HG03103 (cell line): ENCODE results near the gene KCNH1.

Experiments used
- ATAC-seq: cut with Tn5 transposase; IDR thresholded peaks from one replicate; pipeline ENCODE4 v1.9.1; 2021; ENCODE audit warnings: low read depth; ENCODE audit not compliant: unreplicated experiment

KCNH1 gene

DNA sequence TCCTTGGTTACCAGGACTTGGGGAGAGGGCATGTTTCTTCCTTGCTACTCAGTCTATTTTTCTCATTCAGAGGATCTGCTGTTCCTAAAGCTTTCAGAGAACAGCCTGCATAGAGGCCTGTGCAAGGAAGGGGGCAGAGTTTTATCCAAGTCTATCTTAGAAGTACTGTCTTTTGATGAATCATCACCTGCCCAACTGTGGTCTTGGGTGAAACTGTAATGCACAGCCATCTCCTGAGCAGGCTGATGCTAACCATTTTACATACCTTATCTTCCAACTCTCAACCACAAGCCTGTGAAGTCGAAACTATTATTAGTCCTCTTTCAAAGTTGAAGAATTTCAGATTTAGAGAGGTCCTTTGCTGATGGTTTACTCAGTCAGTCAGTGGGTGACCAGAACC lies 437.2 kb downstream of the KCNH1 start:
- ATAC-seq = peak; percentile 93

DNA sequence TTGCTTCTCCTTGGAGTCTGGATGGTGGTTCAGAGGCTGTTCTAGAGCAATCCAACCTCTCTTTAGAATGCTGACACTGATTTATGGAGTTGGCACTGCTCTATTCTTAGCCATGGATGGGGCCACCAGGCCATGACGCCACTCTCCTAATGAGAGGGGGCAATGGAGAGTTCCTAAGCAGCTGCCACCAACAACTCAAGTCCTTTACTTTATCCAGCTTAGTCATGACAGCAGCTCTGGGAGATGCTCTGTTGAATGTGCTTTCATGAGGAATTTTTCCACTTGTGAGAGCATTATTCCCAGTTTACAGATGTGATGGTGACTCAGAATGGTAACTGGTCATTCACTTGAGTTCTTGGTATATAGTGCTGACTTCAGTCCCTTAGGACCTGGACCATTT lies 438.9 kb downstream of the KCNH1 start:
- ATAC-seq = no peak

DNA sequence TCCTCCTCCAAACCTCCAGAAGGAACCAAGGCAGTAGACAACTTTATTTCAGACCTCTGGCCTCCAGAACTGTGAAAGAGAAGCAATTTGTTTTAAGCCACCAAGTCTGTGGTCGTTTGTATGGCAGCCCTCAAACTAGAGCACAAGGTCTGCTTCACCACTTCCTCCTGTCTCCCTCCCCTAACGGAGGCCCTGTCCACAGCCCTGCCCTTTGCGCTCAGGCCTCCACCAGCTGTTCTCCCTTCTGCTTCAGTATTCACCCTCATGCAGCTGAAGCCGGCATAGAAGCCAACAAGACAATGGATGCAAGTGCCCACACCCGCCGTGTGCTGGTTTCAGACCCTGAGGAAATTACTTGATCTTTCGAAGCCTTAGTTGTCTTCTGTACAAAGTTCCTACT lies 441.2 kb downstream of the KCNH1 start:
- ATAC-seq = peak; percentile 40

DNA sequence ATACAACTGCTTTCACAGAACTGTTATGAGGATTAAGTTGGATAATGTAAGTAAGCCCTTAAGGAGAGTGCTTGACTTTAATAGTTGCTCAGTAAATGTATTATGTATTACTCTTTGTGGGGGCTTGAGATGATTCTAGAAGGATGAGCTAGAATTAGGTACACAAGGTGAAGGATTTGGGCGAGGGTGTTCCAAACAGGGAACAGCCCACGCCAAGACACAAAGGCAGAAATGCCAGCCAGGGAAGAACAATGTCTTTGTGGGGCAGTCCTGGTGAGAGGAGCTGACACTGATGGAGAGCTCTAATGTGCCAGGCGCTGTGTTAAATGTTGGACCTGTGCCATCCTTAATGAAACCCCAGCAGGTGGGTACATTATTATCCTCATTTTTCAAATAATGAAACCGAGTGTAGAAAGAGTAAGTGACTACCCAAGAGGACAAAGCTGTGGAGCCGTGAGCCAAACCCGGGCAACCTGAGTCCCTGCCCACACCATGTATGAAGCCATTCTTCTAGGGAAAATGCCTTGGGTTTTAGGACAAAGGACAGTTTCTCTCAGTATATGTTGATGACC lies 442.8 kb downstream of the KCNH1 start:
- no peak for ATAC-seq

DNA sequence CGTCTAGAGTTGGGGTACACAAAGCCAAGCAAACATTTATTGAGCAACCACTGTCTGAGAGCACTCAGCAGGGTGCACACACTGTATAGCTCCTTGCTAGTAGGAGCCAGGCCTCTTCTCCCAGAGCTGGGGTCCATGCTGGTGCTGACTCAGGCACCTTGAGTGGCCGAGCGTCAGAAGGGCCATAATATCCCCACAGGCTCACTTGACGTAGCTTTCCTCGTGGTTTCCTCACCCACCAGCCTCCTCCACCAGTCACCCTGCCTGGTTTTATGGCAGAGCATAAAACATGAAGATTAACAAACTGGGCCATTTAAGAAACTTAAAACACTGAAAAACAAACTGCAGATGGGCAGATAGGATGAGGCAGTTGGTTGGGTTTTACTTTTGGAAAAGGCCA lies 443.7 kb downstream of the KCNH1 start:
- no peak for ATAC-seq

DNA sequence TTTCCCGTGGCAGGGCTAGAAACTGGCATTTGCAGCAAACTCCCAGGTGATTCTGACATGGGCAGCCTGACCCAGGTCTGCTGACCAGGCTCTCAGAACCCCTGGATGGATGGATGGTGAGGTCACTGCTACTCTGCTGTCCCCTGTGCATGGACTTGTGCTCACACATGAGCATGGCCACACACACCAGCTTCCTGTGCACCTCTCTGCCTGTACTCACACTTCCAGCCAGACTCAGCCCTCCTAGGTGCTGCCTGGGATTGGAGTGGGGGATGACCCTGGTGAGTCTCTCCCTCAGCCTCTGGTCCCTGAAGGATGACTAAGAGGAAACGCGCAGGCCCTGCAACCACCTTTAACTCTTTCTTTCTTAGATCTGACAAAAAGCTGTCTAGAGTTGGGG lies 444.1 kb downstream of the KCNH1 start:
- no peak for ATAC-seq

DNA sequence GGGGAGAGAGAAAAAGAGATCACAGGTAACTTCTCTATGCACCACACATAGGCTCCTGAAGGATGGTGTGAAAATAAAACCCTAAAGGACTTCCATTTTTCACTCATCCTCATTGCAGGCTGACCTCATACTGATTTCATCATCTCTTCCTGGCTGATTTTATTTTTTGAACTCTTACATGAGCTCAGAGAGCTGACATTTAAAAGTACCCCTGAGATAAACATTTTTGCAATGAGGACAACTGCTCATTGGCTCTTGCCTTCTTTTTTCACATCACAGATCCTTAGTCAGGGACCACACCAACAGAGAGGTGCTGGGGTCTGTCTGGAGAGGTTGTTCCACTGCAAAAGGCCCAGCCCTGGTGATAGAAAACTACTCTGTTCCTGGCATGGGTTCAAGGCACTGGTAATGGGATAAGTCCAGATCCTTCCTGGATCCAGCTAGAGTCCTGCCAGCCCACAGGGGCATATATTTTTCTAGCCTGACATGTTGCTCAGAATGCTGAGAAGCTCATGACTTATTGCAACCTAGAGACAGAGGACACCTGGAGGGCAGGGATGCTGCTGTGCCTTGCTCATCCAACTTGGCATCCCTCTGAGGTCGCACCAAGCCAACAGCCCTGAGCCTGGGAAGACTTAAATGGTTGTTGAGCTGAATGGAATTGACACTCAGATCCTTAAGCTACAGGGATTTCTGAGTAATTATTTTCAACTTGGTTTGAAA lies 445.3 kb downstream of the KCNH1 start:
- no peak for ATAC-seq

DNA sequence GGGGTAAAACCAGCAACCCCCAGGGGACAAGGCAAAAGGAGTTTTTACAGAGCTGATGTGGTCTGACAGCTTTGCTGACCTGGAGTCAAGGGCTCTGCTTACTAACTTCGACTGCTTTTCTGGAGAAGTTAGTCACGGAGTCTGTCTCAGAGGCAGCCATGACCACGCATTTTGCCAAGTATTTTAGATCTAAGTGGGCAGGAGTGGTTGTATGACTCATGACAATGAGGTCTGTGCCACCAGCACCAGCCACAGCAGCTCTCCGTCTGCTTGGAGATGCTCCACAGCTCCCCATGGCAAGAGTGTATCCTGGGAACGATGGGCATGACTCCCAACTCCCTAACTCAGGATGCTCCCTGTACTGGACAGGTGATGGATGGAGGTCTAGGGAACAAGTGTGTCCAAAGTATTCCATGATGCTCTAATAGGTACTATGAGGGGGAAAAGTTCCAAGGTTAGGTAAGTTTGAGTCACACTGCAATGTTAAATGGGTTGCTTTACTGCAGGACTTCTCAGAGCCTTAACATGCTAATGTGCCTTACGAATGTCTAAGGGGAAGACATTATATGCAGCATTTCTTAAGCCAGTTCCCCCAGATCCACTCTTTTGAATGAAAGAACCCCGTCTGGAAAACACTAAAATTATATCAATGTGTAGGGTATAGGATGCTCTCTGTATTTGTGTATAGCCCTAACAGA lies 446.2 kb downstream of the KCNH1 start:
- ATAC-seq = no peak

DNA sequence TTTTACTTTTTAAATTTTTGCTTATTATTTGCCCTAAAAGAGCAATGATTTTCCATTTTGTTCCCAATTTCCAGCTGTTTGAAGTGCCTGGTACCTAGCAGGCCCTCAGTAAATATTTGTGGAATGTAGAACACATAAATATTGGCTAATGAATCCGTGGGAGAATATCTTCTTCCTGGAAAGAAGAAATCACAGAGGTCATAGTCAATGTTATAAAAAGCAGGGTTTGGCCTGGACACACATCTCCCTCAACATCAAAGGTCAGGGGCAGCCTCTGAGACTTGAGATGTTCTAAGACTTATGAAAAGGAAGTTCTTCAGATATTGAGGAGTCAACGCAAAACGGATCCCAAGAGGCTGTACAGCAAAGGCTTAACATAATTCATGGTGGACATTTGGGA lies 447.1 kb downstream of the KCNH1 start:
- no peak for ATAC-seq

DNA sequence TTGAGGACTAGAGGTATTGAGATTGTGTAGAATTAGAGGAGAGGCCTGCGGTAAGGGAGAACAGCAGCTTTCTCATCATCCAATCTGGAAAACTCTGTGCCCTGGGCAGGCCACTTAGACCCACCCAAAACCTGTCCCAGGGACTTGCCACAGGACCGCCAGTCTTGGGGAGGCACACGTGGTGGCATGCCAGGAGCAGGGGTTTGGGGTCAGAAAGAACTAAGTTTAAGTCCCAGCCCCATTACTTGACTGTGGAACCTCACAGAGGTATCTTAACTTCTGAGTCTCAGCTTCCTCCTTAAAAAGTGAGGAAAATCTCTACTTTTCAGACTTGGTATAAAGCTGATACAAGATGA lies 448.7 kb downstream of the KCNH1 start:
- ATAC-seq = no peak

DNA sequence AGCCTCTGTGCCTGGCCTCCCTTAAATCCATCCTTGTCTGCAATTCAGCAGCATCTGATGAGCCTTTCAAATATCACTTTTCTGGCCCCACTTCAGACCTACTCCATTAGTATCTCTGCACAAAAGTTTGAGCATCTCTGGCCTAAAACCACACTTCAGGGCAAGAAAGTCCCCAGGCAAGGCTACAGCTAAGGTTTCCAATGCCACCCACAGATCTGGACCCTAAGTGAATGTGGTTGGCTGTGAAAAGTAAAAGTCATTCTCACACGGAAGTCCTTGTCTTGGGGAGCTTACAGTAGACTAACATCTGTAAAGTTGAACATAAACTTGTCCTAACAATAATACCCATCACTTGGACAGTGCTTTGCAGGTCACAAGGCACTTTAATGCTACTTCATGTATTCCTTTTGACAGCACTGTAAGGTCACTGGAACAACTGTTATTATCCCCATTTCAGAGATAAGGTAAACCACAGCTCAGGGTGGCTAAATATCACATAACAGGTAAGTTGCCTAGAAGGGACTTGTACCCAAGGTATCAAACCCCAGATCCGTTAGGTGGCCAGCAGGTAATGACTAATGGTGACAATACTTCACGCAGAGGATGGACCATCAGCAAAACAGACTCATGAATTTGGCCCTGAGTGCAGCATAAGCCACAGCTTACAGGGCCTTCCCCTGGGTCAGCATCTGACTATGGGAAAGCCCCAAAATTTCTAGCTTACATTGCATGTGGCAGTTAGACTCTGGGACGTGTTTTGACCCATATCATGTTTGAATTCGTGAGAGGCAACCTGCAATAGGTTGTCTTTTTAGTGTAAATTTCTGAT lies 449.3 kb downstream of the KCNH1 start:
- peak; percentile 62 for ATAC-seq

DNA sequence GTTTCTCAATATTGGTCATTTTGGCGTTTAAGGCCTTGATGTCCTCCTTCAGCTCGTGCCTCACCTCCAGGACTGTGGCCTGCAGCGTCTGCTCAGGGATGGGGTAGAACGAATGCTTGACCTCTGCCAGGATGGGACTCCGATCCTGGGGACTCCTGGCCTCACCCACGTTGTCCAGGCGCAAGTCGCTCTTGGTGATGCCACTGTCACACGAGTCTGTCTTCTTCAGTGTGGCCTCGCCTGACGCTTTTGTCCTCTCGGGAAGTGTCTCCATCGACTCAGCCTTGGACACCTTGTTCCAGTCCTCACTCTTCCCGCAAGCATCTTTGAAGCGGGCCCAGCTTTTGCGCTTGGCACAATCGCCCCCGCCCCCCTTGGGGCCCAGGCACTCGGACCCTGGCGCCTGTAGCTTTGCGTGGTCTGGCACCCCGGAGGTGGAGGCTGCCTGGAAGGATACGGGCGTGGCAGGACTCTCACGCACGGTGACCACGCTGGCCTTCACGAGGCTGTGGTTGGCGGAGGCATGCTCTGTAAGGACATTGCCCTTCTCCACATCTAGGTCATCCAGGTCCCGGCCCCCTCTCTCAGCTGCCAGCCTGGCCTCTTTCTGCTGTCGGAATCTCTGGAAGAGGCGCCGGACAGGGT lies 450.4 kb downstream of the KCNH1 start:
- ATAC-seq = no peak

DNA sequence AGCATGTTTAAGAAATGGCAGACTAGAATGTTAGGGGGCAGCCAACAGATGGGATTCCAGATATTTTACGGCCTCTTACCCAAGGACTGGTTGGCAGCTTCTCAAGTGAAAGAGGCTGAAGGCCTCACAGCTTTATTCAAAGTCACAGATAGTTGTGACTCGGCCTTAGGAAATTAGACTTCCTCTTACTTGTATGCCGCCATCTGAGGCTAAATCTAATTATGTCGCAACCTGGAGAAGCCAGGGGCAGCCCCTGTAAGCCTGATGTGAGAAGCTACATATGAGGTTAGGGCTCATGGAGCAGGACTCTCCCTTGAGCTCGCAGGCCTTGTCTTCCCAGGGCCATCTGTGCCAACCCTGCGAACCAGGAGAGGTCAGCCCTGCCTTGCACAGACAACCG lies 452.8 kb downstream of the KCNH1 start:
- ATAC-seq = no peak

DNA sequence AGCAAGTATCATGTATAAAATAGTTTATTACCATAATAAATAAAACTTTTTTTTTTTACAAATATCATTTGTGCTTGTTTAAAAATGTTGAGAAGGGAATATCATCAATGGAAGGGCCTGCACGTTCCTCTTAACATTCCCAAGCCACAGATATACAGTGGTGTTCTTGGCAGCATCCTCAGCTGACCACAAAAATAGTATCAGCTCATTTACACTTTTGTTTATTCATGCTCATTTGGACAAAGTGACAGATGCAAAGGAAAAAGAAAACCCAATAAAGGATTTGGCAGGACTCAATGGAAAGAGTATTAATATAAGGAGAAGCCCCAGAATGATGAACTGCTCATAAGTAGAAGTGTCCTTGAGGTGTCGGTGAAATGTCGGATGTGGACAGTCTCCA lies 455.6 kb downstream of the KCNH1 start:
- ATAC-seq = no peak

DNA sequence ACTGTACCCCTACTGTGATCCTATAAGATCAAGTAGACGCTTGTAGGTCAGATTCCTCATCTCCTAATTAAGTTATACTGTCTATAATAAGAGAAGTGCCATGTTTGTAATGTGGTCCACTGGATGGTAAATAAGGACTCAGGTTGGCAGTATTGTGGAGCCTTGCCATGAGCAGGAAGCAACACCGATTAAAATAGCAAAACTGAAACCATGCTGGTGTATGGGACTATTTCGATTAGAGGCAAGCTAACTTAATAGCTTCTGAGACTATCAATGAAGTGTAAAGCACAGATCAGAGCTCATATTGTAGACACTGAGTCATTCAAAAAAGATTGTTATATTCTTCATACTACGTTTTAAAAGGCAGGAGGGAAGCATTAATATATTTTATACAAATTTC lies 456.4 kb downstream of the KCNH1 start:
- peak; percentile 54 for ATAC-seq

DNA sequence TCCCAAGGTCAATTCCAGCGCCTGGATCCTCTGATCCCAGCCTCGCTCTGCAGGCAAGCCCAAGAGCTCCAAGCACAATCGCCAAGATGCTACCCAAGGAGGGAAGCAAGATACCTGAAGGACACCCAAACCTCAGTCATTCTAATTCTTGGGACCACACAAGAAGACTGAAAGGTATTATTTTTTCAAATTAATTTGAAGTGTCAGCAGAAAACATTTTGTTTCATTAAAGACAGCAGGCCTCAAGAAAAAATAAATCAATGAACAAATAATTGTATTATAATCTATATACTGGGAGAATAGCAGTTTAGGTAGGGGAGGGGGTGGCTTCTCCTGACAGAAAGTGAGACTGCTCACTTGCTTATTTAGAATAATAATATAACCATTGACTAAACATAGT lies 457.4 kb downstream of the KCNH1 start:
- ATAC-seq = no peak

DNA sequence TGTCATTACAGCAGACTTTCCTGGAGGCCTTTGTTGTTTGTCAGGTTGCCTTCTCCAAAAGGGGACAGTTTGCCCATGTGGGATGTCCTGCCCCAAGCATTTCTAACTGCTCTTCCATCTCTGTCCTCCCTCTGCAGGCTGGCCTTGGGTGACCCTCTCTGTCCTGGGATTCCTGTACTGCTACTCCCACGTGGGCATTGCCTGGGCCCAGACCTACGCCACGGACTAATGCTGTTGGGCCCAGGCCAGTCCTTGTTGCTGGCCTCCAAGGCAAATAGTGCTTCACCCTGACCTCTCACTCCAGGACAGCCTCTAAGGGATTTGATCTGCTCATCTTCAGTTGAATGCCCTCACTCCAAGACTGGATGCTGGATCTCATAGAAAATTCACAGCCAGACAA lies 459.8 kb downstream of the KCNH1 start:
- ATAC-seq = no peak

DNA sequence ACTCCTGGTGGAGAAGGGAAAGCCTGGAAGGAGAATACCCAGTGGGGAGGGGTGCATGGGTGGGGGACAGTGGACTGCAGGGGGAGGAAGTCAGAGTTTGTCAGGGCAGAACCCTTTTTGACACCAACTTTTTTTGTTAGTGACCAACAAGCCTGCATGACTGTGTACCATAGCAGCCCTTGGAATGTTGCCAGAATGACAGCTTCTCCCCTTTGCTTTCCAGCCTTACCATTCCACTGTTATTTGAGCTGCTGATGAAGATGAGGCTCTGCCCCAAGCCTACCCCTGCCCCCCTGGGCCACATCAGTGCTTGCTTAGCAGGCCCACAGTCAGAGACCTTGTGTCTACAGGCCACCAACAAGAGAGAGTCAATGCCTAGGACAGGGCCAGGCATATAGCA lies 464.0 kb downstream of the KCNH1 start:
- no peak for ATAC-seq

DNA sequence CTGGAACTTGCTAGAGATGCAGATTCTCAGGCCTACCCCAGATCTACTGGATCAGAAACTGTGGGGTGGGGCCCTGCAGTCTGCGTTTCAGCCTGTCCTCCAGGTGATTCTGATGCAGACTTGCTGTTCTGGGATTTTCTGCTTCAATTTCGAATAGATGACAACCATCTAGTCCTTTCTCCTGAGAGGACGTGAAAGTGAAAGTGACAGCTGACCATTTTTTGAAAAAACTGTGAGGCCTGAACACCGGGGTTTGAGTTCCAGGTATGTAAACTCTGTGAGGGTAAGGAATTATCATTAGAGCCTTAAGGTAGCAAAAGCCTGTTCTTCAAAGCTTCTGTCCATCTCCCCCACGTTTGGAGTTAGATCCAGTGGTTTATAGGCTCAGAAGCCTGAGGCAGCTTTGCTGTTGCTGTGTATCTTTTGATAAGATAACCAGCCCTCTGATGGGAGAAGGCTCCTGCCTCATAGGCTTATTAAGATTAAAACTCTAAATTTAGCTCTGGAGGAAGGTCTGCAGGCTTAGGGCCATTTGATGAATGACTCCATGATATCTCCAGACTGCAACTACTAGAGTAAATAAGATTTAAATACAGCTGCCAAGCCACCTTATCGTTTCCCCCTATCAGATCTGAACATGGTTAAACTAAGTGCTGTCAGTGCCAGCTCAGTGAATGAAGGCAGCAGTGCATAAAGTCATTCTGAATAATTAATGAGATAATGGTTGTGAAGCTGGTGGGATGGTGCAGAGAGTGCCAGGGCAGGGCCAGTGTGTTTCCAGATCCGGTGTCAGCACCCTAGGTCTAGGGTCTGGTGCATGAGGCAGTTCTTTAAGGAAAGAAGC lies 470.0 kb downstream of the KCNH1 start:
- ATAC-seq = no peak
